NCI-H2196 treated with DMSO at 0.1 percent for 48 hours (cell line): ENCODE data around the gene SYNJ2.

Source experiments
- DNase-seq: peaks from one replicate; lab custom pipeline; 2025; ENCODE audit not compliant: unreplicated experiment; lab: John Stamatoyannopoulos, UW

Gene SYNJ2

GRCh38 chr6:158110986-158111385, 129.3 kb downstream of the SYNJ2 start:
- no peak for DNase-seq

DNA sequence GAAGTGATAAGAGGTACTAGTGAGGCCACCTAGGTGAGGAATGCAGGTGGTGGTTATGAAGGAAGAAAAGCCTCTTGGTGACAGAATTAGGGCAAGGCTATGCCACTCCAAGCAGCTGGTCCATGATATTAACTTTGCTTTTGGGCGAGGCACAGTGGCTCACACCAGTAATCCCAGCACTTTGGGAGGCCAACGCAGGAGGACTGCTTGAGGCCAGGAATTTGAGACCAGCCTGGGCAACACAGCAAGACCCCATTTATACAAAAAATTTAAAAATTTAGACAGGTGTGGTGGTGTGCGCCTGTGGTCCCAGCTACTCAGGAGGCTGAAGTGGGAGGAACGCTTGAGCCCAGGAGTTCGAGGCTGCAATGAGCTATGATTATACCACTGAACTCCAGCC, 130.3 kb downstream of the SYNJ2 start:
- DNase-seq: no peak

- no peak for DNase-seq
Observed at GRCh38 chr6:158113802-158114201, 132.1 kb downstream of the SYNJ2 start.

GRCh38 chr6:158115102-158115501, 133.4 kb downstream of the SYNJ2 start:
- no peak for DNase-seq

GRCh38 chr6:158115508-158115907, 133.8 kb downstream of the SYNJ2 start:
- no peak for DNase-seq

- DNase-seq: no peak
Observed at GRCh38 chr6:158118886-158119285, 137.2 kb downstream of the SYNJ2 start.

DNA sequence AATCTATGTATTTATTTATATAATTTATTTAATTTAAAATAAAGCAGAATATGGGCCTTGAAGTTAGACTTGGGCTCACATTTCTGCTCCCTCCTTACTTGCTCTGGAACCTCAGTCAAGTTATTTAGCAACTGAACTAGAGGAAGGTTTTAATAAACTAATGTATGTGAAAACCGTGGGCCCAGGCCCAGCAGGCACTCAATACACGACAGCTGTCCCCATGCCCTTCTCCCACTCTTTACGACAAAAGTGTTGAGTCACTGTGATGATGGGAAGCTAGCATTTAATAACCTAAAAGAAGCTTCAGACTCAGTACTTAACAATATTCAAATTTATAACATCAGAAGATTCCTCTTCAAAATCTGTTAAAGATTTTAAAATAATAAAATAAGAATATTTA, 139.7 kb downstream of the SYNJ2 start:
- DNase-seq: no peak

GRCh38 chr6:158122048-158122447, 140.4 kb downstream of the SYNJ2 start:
- DNase-seq: no peak

GRCh38 chr6:158124288-158124687, 142.6 kb downstream of the SYNJ2 start:
- DNase-seq: no peak

GRCh38 chr6:158125271-158125670, 143.6 kb downstream of the SYNJ2 start:
- no peak for DNase-seq

GRCh38 chr6:158131926-158132325, 150.3 kb downstream of the SYNJ2 start:
- DNase-seq: no peak

DNA sequence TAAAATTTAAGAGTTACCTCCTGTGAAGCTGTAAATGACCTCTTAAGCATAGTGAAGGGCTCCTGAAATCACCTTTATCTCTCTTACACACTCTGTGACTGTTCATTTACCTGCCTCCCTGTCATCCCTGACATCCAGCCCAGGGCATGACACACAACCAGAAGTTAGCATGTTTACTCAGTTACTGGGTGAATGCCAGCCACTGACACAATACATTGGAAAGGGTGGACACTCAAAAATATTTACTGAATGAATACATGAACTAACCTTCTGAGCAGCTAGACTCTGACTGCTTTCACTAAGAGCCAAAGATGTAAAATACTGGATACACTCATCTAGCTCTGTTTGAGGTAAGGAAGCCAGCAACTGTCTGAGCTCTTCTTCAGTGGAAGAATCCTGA, 161.1 kb downstream of the SYNJ2 start:
- DNase-seq: no peak

GRCh38 chr6:158143700-158144099, 162.0 kb downstream of the SYNJ2 start:
- no peak for DNase-seq
